ENCODE data around the gene PLP2. TPM values are rescaled to one million over a fixed set of nuclear protein-coding genes. Genes with fewer than 3 reads are reported as not detected.

Gene PLP2
- total and polyA plus RNA-seq, 2 of the 4 experiments (the other 2 are of a cell fraction), result 22.6 to 156 TPM

- TF ChIP-seq RFX5 (IDR thresholded peaks at IDR 0.05; ENCODE audit: low read depth, low read length) (no peak), RAD21 (IDR thresholded peaks at IDR 0.05; ENCODE audit: low read length) (no peak), CEBPB (IDR thresholded peaks at IDR 0.05; ENCODE audit: low read depth, low read length) (no peak), CTCF (conservative IDR thresholded peaks at IDR 0.05; ENCODE audit: low read depth, low read length) (no peak), USF2 (IDR thresholded peaks at IDR 0.05; ENCODE audit: low read depth, low read length) (no peak), SMC3 (IDR thresholded peaks at IDR 0.05; ENCODE audit: low read depth, low read length) (no peak), FOS (IDR thresholded peaks at IDR 0.05; ENCODE audit: low read depth, low read length) (no peak), NFE2L2 (IDR thresholded peaks at IDR 0.05; ENCODE audit: low read depth, low read length) (no peak)
- Histone ChIP-seq H2AK9ac (replicated peaks; ENCODE audit: low read depth, low read length, poor library complexity) (peak overlapping the region; percentile 65), H3K4me2 (ENCODE audit: low read depth, low read length) (no peak overlapping the region), H2AFZ (replicated peaks; ENCODE audit: low read length, poor library complexity) (no peak overlapping the region), H3K18ac (ENCODE audit: low read depth, low read length) (no peak overlapping the region), H3K9me1 (ENCODE audit: insufficient read depth, low read length) (0 out of 2 replicates have a peak, but pooled peaks cover 5% of the 10 kb centered on the region), H3K4me3 (ENCODE audit: insufficient read depth, low read depth, low read length) (no peak overlapping the region), H2BK20ac (ENCODE audit: low read depth, low read length) (no peak overlapping the region), H3K9ac (ENCODE audit: low read depth, low read length) (no peak overlapping the region), H3K23ac (ENCODE audit: low read depth, low read length) (no peak overlapping the region), H3K79me1 (ENCODE audit: low read depth in 1 of 2, low read length in 2 of 2) (peaks cover 14 to 15% of the 10 kb centered on the region in 2 experiments; a peak in 3 of 4 replicates), H3K36me3 (ENCODE audit: control insufficient read depth, insufficient read depth, low read length) (peaks cover 25% of the 10 kb centered on the region), H3K9me3 (ENCODE audit: control insufficient read depth, insufficient read depth, low read length) (no peaks in the 10 kb centered on the region; the same call in 1 of the 2 replicates), H3K27ac (ENCODE audit: insufficient read depth, low read length) (no peak overlapping the region), H2BK5ac (ENCODE audit: low read depth, low read length, poor library complexity, severe bottlenecking) (no peak overlapping the region), H3K27me3 (ENCODE audit: control insufficient read depth, insufficient read depth, low read length) (no peaks in the 10 kb centered on the region), H3K4me1 (ENCODE audit: control insufficient read depth, insufficient read depth, low read length) (peaks cover 2% of the 10 kb centered on the region), H2BK15ac (ENCODE audit: low read depth, low read length) (no peak overlapping the region), H4K91ac (ENCODE audit: insufficient read depth, low read depth, low read length) (no peak overlapping the region), H3K14ac (replicated peaks; ENCODE audit: low read depth, low read length) (no peak overlapping the region), H4K8ac (ENCODE audit: low read depth in 2 of 2, low read length in 2 of 2) (no peak overlapping the region), H3K4ac (ENCODE audit: low read depth, low read length) (no peak overlapping the region), H4K5ac (ENCODE audit: low read depth, low read length) (no peak overlapping the region), H2AK5ac (ENCODE audit: low read depth, low read length) (no peak overlapping the region), H3K56ac (ENCODE audit: extremely low read depth, insufficient read depth, low read length) (no peak overlapping the region), H2BK120ac (ENCODE audit: low read depth, low read length) (no peak overlapping the region), H4K20me1 (ENCODE audit: insufficient read depth, low read length) (no peaks in the 10 kb centered on the region; the same call in 1 of the 2 replicates)
- dilution Hi-C loops (cut with HindIII; ENCODE audit: low sequenced_read_pairs, unreplicated experiment) (no loop called here), intact Hi-C loops (cut with micrococcal nuclease) (no loop called here), in situ Hi-C loops (cut with MboI; ENCODE audit: low sequenced_read_pairs) (no loop called here)
- BruUV-seq (replicated peaks), result no TSS peak
- ChIA-PET POLR2A (ENCODE audit: unreplicated experiment) (no interaction called here), CTCF (interaction anchor here (0.7 kb wide), 1 partner anchor 8 kb away, joined by 4 read pairs; no protein-coding TSS in a partner anchor)
- ATAC-seq (ENCODE audit: low read depth), result no peak
- no peak for DNase-seq
- 71% methylated on average over 3 of the region's 4 CpGs; no CpG with 5 or more reads in 1 of the 2 experiments for WGBS, 2 experiments (ENCODE audit: extremely low coverage in 2 of 2, insufficient read length in 1 of 2)
Observed at GRCh38 chrX:49177338-49177833, 5.7 kb downstream of the PLP2 start.

All from IMR-90 (cell line).